Upper lobe of right lung (tissue), 1 donor: ENCODE data around the gene SERPINB7. TPM values are rescaled to one million over a fixed set of nuclear protein-coding genes. Genes with fewer than 3 reads are reported as not detected.

Experiments used
- ATAC-seq: fragments of 200-7000 bp; cut with Tn5 transposase; one replicate; pipeline ENCODE4 v1.9.1; 2020; ENCODE audit warnings: mild to moderate bottlenecking, moderate library complexity
- DNase-seq: peaks from one replicate; pipeline ENCODE4 v3.0.0-alpha.2; 2020
- H3K27ac ChIP-seq: fragments of 200-600 bp; one replicate; pipeline ENCODE4 v1.8.0; 2022
- H3K27me3 ChIP-seq: fragments of 200-600 bp; one replicate; pipeline ENCODE4 v1.8.0; 2022; ENCODE audit warnings: mild to moderate bottlenecking
- H3K36me3 ChIP-seq: fragments of 200-600 bp; one replicate; pipeline ENCODE4 v1.8.0; 2022
- H3K4me1 ChIP-seq: fragments of 200-600 bp; one replicate; pipeline ENCODE4 v1.8.0; 2022
- H3K4me3 ChIP-seq: fragments of 200-600 bp; one replicate; pipeline ENCODE4 v1.8.0; 2022; ENCODE audit warnings: mild to moderate bottlenecking
- H3K9me3 ChIP-seq: fragments of 200-600 bp; one replicate; pipeline ENCODE4 v1.8.0; 2022
- intact Hi-C: fragments of 100-400 bp; cut with DNase I; formaldehyde crosslinking; loops from one replicate; pipeline ENCODE4 v1.11.0; 2022
- total RNA-seq: library from RNA; stranded (reverse); fragmentation: NEBNext Ultra II Directional; extraction: Animal tissue kit (Norgen Biotek cat#: 25700); gene quantifications from one replicate; pipeline ENCODE4 v1.2.1, GENCODE V29; 2021
- TF ChIP-seq, protein P1 (sequence below): fragments of 200-600 bp; IDR thresholded peaks from one replicate; pipeline ENCODE4 v1.8.0; 2022; ENCODE audit warnings: antibody characterized with exemption
- donor health status: DM: no; HTN: yes; CAD: no; lungs with severe emphysema.

The SERPINB7 gene
- total RNA-seq, 1 donor from 2014 or later: 0.29 TPM

DNA sequence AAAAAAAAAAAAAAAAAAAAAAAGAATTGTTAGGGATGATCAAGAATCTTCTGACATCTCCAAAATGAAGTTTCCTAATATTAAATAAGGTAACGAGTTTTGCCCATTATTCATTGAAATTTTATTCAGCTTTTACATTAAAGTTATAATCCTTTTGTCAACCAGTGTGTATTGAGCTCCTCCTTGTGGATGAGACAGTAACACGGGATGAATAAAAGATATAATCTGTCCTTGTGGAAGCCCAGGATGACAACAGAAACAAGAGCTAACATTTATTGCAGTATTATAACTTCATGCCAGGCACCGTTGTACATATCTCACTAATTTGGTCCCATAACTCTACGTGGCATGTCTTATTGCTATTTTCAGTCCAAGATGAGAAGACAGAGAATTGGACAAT is 33.4 kb upstream of the SERPINB7 start:
- Histone ChIP-seq H3K36me3 (no peaks in the 10 kb centered on the region), H3K4me1 (no peaks in the 10 kb centered on the region), H3K9me3 (no peaks in the 10 kb centered on the region), H3K4me3 (no peak overlapping the region), H3K27ac (no peak overlapping the region), H3K27me3 (no peaks in the 10 kb centered on the region)
- no peak for ATAC-seq
- TF ChIP-seq, protein P1, sequence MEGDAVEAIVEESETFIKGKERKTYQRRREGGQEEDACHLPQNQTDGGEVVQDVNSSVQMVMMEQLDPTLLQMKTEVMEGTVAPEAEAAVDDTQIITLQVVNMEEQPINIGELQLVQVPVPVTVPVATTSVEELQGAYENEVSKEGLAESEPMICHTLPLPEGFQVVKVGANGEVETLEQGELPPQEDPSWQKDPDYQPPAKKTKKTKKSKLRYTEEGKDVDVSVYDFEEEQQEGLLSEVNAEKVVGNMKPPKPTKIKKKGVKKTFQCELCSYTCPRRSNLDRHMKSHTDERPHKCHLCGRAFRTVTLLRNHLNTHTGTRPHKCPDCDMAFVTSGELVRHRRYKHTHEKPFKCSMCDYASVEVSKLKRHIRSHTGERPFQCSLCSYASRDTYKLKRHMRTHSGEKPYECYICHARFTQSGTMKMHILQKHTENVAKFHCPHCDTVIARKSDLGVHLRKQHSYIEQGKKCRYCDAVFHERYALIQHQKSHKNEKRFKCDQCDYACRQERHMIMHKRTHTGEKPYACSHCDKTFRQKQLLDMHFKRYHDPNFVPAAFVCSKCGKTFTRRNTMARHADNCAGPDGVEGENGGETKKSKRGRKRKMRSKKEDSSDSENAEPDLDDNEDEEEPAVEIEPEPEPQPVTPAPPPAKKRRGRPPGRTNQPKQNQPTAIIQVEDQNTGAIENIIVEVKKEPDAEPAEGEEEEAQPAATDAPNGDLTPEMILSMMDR: no peak
- intact Hi-C loops: no loop called here
- no peak for DNase-seq

DNA sequence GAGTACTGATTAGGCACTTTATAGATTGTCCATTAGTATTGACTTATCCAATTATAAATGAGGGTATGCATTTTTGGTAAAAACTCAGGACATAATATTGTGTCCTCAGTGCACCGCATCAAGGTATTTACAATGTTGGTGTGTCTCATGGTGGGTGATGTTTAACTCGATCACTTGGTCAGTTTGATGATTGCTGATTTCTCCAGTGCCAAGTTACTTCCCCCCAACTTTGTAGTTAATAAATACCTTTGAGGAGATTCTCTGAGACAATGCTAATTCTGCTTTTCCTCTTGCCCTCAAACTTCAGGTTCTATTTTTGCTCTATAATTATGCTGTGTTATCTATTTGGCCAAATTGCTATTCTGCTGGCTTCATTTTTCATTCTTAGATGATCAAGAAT is 28.2 kb upstream of the SERPINB7 start:
- Histone ChIP-seq H3K4me3 (no peak overlapping the region), H3K36me3 (no peaks in the 10 kb centered on the region), H3K9me3 (no peaks in the 10 kb centered on the region), H3K27ac (no peak overlapping the region), H3K27me3 (no peaks in the 10 kb centered on the region), H3K4me1 (no peaks in the 10 kb centered on the region)
- TF ChIP-seq, protein P1: no peak
- DNase-seq: no peak
- ATAC-seq: no peak
- intact Hi-C loops: no loop called here

DNA sequence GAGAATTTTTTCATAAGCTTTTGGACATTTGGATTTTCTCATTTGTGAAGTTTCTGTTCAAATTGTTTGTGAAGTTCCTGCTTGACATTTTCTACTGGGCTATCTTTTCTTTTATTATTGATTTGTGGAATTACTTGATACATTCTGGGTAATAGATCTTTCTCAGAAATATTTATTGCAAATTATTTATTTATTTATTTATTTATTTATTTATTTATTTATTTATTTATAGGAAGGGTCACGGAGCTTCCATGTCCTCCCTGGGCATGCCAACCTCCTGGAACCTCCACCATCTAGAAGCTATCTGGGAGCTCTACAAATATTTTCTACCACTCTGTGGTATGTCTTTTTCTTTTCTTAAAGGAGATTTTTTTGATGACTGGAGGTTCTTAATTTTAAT is 25.7 kb upstream of the SERPINB7 start:
- no peaks in the 10 kb centered on the region for H3K27me3 ChIP-seq
- no peak for ATAC-seq
- DNase-seq: no peak
- H3K4me3 ChIP-seq: no peak overlapping the region
- H3K36me3 ChIP-seq: no peaks in the 10 kb centered on the region
- no peak overlapping the region for H3K27ac ChIP-seq
- intact Hi-C loops: no loop called here
- H3K4me1 ChIP-seq: no peaks in the 10 kb centered on the region
- H3K9me3 ChIP-seq: no peaks in the 10 kb centered on the region
- TF ChIP-seq, protein P1: no peak

DNA sequence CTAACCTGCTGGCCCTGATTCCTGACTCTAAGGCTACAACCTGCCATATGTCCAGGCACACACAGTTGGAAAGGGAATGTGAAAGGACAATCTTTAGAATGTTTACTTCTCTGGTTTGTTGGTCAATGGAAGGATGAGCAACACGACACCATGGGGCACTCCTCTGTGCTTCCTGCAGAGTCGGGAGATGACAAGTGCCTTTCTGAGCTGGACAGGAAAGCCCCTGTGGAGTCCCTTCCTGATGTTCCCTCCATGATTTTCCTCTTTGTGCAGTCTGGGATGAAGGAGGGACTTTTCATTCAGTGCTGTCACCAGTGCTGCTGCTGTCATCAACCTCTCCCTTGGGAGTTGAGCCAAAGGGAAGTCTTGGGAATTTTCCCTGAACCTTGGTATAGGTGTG is 22.6 kb upstream of the SERPINB7 start:
- no peak for ATAC-seq

DNA sequence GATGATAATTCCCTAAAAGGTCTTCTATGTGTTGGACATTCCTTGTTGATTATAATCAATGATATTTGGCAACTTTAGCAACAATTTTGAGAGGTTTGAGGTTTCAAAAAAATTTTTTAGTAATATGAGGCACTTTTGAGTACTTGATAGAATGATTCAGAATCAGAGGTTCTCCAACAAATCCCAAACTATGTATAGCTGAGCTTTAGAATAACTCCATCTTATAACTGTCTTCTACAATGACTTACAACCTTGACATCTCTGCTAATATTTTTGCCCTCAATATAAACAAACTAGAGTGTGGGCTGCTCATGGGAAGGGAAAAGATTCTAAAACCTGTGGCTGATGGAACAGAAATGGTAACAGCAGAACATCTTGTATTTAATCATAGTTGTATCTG is 21.5 kb upstream of the SERPINB7 start:
- Histone ChIP-seq H3K4me3 (no peak overlapping the region), H3K4me1 (no peaks in the 10 kb centered on the region), H3K36me3 (no peaks in the 10 kb centered on the region), H3K27ac (no peak overlapping the region), H3K27me3 (no peaks in the 10 kb centered on the region), H3K9me3 (no peaks in the 10 kb centered on the region)
- TF ChIP-seq, protein P1: no peak
- ATAC-seq (no peak), DNase-seq (no peak)
- intact Hi-C loops: no loop called here

More for the DNA sequence above, 22.6 kb upstream of the SERPINB7 start:
- Histone ChIP-seq H3K27me3 (no peaks in the 10 kb centered on the region), H3K4me3 (no peak overlapping the region), H3K36me3 (no peaks in the 10 kb centered on the region), H3K4me1 (no peaks in the 10 kb centered on the region), H3K9me3 (no peaks in the 10 kb centered on the region), H3K27ac (no peak overlapping the region)
- no peak for DNase-seq
- TF ChIP-seq, protein P1: no peak
- intact Hi-C loops: no loop called here

- no peak overlapping the region for H3K27ac ChIP-seq
- no peak for ATAC-seq
- no peak overlapping the region for H3K4me3 ChIP-seq
- TF ChIP-seq, protein P1: no peak
- H3K4me1 ChIP-seq: no peaks in the 10 kb centered on the region
- H3K36me3 ChIP-seq: no peaks in the 10 kb centered on the region
- DNase-seq: no peak
- no peaks in the 10 kb centered on the region for H3K27me3 ChIP-seq
- H3K9me3 ChIP-seq: peaks cover 6% of the 10 kb centered on the region
- intact Hi-C loops: no loop called here
Observed at GRCh38 chr18:63757541-63757940, 17.7 kb upstream of the SERPINB7 start.
